ENCODE measurements around the gene TMEM170A.

DNA sequence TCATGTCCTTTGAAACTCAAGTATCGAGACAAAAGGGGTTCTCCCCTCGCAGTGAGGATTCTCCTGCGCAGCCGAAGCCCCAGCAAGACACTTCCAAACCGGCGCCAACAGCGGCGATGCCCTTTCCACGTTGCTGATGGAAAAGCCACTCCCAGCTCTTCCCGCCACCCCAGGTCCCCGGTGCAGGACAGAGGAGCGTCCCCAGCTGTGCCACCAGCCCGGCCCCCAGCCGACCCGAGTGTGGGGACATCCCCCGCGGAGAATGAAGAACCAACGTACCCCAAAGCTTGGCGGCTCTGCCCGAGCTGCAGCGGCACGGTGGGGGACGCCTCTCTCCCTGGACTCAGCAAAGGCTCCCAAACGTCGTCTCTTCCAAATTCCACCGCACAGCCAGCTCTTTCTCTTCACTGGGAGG is 30.2 kb upstream of the TMEM170A start:
- TF ChIP-seq, protein P1, sequence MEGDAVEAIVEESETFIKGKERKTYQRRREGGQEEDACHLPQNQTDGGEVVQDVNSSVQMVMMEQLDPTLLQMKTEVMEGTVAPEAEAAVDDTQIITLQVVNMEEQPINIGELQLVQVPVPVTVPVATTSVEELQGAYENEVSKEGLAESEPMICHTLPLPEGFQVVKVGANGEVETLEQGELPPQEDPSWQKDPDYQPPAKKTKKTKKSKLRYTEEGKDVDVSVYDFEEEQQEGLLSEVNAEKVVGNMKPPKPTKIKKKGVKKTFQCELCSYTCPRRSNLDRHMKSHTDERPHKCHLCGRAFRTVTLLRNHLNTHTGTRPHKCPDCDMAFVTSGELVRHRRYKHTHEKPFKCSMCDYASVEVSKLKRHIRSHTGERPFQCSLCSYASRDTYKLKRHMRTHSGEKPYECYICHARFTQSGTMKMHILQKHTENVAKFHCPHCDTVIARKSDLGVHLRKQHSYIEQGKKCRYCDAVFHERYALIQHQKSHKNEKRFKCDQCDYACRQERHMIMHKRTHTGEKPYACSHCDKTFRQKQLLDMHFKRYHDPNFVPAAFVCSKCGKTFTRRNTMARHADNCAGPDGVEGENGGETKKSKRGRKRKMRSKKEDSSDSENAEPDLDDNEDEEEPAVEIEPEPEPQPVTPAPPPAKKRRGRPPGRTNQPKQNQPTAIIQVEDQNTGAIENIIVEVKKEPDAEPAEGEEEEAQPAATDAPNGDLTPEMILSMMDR (IDR thresholded peaks at IDR 0.05; ENCODE audit: insufficient read depth, low read length, poor library complexity, severe bottlenecking) = no peak
- TF ChIP-seq EZH2phosphoT487 (conservative IDR thresholded peaks at IDR 0.05; ENCODE audit: low read length) = no peak
